SK-N-MC (cell line): Measurements from ENCODE around the gene LTBP2.

Source experiments
- EZH2 ChIP-seq: fragments of 200-600 bp; sonication (generic); IDR thresholded peaks from one replicate; pipeline ENCODE4 v1.6.1; 2017; ENCODE audit warnings: antibody characterized with exemption
- FOXP2 ChIP-seq: optimal IDR thresholded peaks from 2 replicates; pipeline ENCODE3; 2011; ENCODE audit warnings: mild to moderate bottlenecking, moderate library complexity; ENCODE audit not compliant: insufficient read depth; ENCODE audit errors: extremely low read length, control extremely low read depth
- POLR2AphosphoS5 ChIP-seq: IDR thresholded peaks from 2 replicates; pipeline ENCODE4 v1.6.1; 2012; ENCODE audit warnings: mild to moderate bottlenecking, low read depth, low read length, borderline replicate concordance

- TF ChIP-seq EZH2 (no peak), POLR2AphosphoS5 (no peak), FOXP2 (no peak)
These were observed 136.4 kb downstream of the LTBP2 start for GRCh38 chr14:74475678-74476077.
